ENCODE measurements around the gene RPL28. TPM values are rescaled to one million over a fixed set of nuclear protein-coding genes. Genes with fewer than 3 reads are reported as not detected.

RPL28 gene
- total RNA-seq: 229 TPM

DNA sequence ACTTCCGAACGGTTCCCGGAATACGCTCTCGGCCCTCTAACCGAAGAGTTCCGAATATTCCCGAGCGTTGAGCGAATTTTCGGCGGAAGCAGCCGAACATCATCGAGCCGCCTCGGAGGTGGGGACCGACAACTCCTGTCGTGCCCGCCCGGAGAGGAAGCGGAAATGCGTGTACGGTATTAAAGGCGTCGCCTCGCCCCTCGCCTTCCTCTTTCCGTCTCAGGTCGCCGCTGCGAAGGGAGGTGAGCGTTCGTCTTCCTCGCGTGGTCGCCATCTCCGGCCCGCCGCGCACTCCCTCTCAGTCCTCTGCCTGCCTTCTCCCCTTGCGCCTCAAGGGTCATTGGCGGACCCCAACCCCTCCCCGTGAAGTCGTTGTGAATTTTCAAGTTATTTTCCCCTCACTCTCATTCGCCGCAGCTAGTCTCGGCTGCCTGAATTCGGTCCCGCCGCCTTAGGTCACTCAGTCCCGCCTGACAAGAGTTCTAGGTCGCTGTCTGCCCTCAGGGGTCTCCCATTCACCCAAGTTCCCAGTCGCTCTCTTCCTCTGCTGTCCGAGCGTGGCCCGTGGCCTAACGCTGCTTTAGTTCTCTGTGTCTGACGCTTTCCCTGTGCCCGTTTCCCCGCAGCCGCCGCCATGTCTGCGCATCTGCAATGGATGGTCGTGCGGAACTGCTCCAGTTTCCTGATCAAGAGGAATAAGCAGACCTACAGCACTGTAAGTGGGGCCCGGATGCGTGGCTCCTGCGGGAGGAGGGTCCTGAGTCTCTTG, at the start of gene RPL28:
TSS of gene RPL28 (plus strand) at position 209 of the 769 bp plus-strand sequence. CDS start at position 635, 426 bp downstream.
- Histone ChIP-seq H3K4me1 (ENCODE audit: control insufficient read depth in 3 of 3, insufficient read depth in 3 of 3, low read length in 3 of 3) (peaks cover 44 to 66% (median 48%) of the 10 kb centered on the region in 3 donors), H3K9me3 (ENCODE audit: control insufficient read depth in 3 of 3, low read length in 3 of 3) (no peaks in the 10 kb centered on the region), H3K4me3 (ENCODE audit: low read length in 3 of 3) (peak within 1 kb of the TSS; percentile 95 to 98 (median 95)), H3K9ac (ENCODE audit: low read depth in 1 of 3, low read length in 3 of 3) (peak within 1 kb of the TSS; percentile 94 to 98 (median 95)), H3K27me3 (ENCODE audit: control insufficient read depth in 3 of 3, insufficient read depth in 3 of 3, low read length in 3 of 3) (no peaks in the 10 kb centered on the region), H3K27ac (ENCODE audit: low read depth, low read length) (peak within 1 kb of the TSS; percentile 91), H3K36me3 (ENCODE audit: control insufficient read depth in 3 of 3, insufficient read depth in 3 of 3, low read length in 3 of 3) (peaks cover 32 to 37% (median 32%) of the 10 kb centered on the region in 3 donors)

DNA sequence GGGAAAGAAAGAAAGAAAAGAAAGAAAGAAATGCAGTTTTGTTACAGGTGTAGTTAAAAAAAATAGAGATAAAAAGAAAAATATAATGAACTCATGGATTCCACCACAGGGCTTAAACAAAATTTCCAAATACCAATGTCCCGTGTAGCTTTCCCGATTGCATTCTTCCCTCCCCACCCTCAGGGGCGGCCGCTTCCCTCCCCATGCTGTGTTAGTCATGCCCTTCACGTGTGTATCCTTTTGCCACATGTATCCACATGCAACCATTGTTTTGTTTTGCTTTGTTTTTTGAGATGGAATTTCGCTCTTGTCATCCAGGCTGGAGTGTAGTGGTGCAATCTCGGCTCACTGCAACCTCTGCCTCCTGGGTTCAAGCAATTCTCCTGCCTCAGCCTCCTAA, 49.6 kb upstream of the RPL28 start:
- Histone ChIP-seq H3K4me1 (ENCODE audit: control insufficient read depth in 3 of 3, insufficient read depth in 3 of 3, low read length in 3 of 3) (peaks cover 15 to 19% (median 18%) of the 10 kb centered on the region in 3 donors), H3K9ac (ENCODE audit: low read depth in 1 of 3, low read length in 3 of 3) (no peak overlapping the region), H3K9me3 (ENCODE audit: control insufficient read depth in 3 of 3, low read length in 3 of 3) (no peaks in the 10 kb centered on the region), H3K4me3 (ENCODE audit: low read length in 3 of 3) (no peak overlapping the region), H3K27ac (ENCODE audit: low read depth, low read length) (no peak overlapping the region), H3K36me3 (ENCODE audit: control insufficient read depth in 3 of 3, insufficient read depth in 3 of 3, low read length in 3 of 3) (no peaks in the 10 kb centered on the region), H3K27me3 (ENCODE audit: control insufficient read depth in 3 of 3, insufficient read depth in 3 of 3, low read length in 3 of 3) (peaks cover 8 to 26% (median 19%) of the 10 kb centered on the region in 3 donors)

DNA sequence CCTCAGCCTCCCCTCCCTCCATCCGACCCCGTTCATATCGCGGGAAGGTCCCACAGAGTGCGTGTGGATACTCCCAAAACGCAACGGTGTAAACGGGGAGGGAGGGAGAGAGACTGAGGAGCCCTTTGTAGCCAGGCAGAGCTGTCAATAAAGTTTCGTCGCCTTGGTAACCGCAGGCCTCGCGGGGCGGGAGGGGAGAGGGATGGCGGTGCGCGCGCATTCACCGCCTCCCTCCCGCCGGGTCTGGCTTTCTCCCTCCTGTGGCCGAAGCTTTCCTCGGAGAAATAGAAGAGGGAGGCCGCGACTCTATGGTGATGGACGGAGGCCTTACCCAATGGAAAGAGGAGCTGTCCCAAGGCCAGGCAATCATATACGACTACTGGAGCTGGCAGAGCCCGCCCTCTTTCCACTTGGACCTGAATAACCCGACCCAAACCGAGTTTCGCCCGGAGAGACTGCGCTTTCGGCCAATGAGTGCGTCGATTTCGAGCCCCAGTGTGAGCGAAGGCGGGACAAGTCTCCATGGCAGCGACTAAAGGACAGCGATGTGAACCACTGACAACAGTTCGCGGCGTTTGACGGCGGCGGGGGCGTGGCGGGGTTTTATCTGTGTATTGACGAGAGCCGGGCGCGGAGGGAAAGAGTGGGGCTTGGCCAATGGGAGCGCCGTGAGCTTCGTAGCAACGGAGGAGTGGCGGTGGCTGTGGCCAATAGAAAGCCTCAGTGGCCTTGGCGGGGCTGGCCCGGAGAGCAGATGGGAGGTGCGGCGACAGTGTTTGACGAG, 46.4 kb upstream of the RPL28 start, which contains the start of gene KMT5C:
TSS of gene KMT5C (plus strand) at position 772 of the 784 bp plus-strand sequence. CDS start 2,061 bp downstream, outside the sequence.
- Histone ChIP-seq H3K27ac (ENCODE audit: low read depth, low read length) (peak within 1 kb of the TSS; percentile 98), H3K9ac (ENCODE audit: low read depth in 1 of 3, low read length in 3 of 3) (peak within 1 kb of the TSS; percentile 91 to 96 (median 91)), H3K27me3 (ENCODE audit: control insufficient read depth in 3 of 3, insufficient read depth in 3 of 3, low read length in 3 of 3) (peaks cover 0 to 16% (median 8%) of the 10 kb centered on the region in 3 donors), H3K9me3 (ENCODE audit: control insufficient read depth in 3 of 3, low read length in 3 of 3) (no peaks in the 10 kb centered on the region), H3K4me3 (ENCODE audit: low read length in 3 of 3) (peak within 1 kb of the TSS; percentile 78 to 86 (median 86)), H3K4me1 (ENCODE audit: control insufficient read depth in 3 of 3, insufficient read depth in 3 of 3, low read length in 3 of 3) (peaks cover 20 to 25% (median 23%) of the 10 kb centered on the region in 3 donors), H3K36me3 (ENCODE audit: control insufficient read depth in 3 of 3, insufficient read depth in 3 of 3, low read length in 3 of 3) (peaks cover 6 to 14% (median 8%) of the 10 kb centered on the region in 3 donors)

DNA sequence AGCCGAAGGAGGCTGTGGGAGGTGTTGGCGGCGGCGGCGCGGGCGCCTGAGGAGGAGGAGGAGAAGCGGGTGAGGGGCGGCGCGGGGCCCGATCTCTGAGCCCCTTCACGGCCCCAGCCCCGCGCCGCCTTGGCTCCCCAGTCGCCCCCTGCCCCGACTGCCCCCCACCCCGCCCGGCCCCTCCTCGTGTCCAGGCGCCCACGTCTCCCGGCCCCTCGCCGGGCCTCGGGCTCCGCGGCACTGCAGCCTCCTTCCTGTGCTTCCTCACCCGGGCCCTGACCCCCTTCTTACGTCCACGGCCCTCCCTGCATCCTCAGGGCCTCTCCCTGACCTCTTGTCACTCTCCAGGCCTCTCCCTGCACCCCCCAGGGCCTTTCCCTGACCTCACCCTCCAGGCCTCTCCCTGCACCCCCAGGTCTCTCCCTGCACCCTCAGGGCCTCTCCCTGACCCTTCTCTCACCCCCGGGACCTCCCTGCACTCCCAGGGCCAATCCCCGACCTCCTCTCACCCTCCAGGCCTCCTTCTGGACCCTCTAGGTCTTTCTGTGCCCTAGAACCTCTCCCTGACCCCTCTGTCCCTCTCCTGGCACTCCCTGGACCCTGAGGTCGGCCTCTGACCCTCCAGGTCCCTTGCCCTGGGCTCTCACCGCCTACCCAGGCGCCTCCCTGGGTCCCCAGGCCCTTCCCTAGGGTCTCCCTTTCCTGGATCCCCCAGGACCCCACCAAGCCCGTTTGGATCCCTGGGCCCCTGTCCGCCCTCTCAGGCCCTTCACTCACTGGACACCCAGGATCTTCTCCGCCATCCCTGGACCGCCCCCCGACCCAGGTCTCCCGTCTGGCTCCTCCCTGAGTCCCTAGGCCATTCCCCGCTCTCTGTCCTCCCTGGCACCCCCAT, 45.6 kb upstream of the RPL28 start:
- H3K9me3 ChIP-seq (ENCODE audit: control insufficient read depth in 3 of 3, low read length in 3 of 3): no peaks in the 10 kb centered on the region
- peaks cover 20 to 25% (median 23%) of the 10 kb centered on the region in 3 donors for H3K4me1 ChIP-seq (ENCODE audit: control insufficient read depth in 3 of 3, insufficient read depth in 3 of 3, low read length in 3 of 3)
- H3K27ac ChIP-seq (ENCODE audit: low read depth, low read length): peak overlapping the region; percentile 98
- peaks cover 0 to 14% (median 8%) of the 10 kb centered on the region in 3 donors for H3K27me3 ChIP-seq (ENCODE audit: control insufficient read depth in 3 of 3, insufficient read depth in 3 of 3, low read length in 3 of 3)
- peak overlapping the region; percentile 74 to 86 (median 86) for H3K4me3 ChIP-seq (ENCODE audit: low read length in 3 of 3)
- peak overlapping the region; percentile 88 to 96 (median 91) for H3K9ac ChIP-seq (ENCODE audit: low read depth in 1 of 3, low read length in 3 of 3)
- H3K36me3 ChIP-seq (ENCODE audit: control insufficient read depth in 3 of 3, insufficient read depth in 3 of 3, low read length in 3 of 3): peaks cover 6 to 14% (median 8%) of the 10 kb centered on the region in 3 donors

DNA sequence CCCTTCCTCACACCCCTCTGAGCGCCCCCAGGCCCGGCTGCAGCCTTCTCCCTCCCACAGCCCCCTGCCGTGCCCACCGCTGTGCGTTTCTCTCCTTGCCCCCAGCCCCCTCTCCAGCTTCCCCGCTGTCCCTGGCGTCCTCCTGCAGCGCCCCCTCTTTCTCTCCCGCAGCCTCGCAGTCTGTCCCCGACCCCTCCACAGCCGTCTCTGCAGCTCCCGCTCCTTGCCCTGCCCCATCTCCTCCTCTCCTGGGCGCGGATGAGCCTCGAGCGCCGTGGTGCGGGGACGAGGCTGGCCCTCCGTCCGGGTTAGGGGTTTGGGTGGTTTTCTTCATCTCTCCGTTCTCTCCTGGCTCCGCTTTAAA, 45.0 kb upstream of the RPL28 start:
- Histone ChIP-seq H3K4me3 (ENCODE audit: low read length in 3 of 3) (peak overlapping the region; percentile 74 to 86 (median 86)), H3K9ac (ENCODE audit: low read depth in 1 of 3, low read length in 3 of 3) (peak overlapping the region; percentile 88 to 96 (median 91))

DNA sequence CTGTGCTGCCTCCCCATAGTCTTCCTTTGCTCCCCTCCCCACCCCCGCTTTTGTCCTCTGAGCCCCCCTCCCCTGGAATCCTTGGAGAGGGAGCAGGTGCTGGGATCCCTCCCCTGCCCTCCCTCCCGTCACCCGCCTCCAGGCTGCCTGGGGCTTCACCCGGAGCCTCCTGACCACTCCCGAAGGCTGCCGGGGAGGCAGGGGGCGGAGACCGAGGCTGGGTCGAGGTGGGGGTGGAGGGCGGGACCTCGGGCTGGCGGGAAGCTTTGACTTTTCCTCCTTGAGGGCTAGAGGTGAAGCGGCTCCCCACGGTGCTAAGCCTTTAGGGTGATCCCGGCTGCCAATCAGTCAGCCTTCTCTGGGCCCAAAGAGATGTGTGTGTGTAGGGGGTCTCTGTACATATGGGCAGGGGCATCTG, 44.6 kb upstream of the RPL28 start:
- Histone ChIP-seq H3K9ac (ENCODE audit: low read depth in 1 of 3, low read length in 3 of 3) (peak overlapping the region in 1 of 3 donors; percentile 91), H3K4me1 (ENCODE audit: control insufficient read depth in 3 of 3, insufficient read depth in 3 of 3, low read length in 3 of 3) (peaks cover 20 to 30% (median 23%) of the 10 kb centered on the region in 3 donors), H3K9me3 (ENCODE audit: control insufficient read depth in 3 of 3, low read length in 3 of 3) (no peaks in the 10 kb centered on the region), H3K4me3 (ENCODE audit: low read length in 3 of 3) (peak overlapping the region; percentile 74 to 86 (median 86)), H3K27ac (ENCODE audit: low read depth, low read length) (no peak overlapping the region), H3K36me3 (ENCODE audit: control insufficient read depth in 3 of 3, insufficient read depth in 3 of 3, low read length in 3 of 3) (peaks cover 6 to 14% (median 8%) of the 10 kb centered on the region in 3 donors), H3K27me3 (ENCODE audit: control insufficient read depth in 3 of 3, insufficient read depth in 3 of 3, low read length in 3 of 3) (peaks cover 0 to 12% (median 6%) of the 10 kb centered on the region in 3 donors)

More for the DNA sequence above, 45.0 kb upstream of the RPL28 start:
- peaks cover 20 to 27% (median 23%) of the 10 kb centered on the region in 3 donors for H3K4me1 ChIP-seq (ENCODE audit: control insufficient read depth in 3 of 3, insufficient read depth in 3 of 3, low read length in 3 of 3)
- H3K27ac ChIP-seq (ENCODE audit: low read depth, low read length): no peak overlapping the region
- H3K36me3 ChIP-seq (ENCODE audit: control insufficient read depth in 3 of 3, insufficient read depth in 3 of 3, low read length in 3 of 3): peaks cover 6 to 14% (median 8%) of the 10 kb centered on the region in 3 donors
- peaks cover 0 to 14% (median 8%) of the 10 kb centered on the region in 3 donors for H3K27me3 ChIP-seq (ENCODE audit: control insufficient read depth in 3 of 3, insufficient read depth in 3 of 3, low read length in 3 of 3)
- no peaks in the 10 kb centered on the region for H3K9me3 ChIP-seq (ENCODE audit: control insufficient read depth in 3 of 3, low read length in 3 of 3)

DNA sequence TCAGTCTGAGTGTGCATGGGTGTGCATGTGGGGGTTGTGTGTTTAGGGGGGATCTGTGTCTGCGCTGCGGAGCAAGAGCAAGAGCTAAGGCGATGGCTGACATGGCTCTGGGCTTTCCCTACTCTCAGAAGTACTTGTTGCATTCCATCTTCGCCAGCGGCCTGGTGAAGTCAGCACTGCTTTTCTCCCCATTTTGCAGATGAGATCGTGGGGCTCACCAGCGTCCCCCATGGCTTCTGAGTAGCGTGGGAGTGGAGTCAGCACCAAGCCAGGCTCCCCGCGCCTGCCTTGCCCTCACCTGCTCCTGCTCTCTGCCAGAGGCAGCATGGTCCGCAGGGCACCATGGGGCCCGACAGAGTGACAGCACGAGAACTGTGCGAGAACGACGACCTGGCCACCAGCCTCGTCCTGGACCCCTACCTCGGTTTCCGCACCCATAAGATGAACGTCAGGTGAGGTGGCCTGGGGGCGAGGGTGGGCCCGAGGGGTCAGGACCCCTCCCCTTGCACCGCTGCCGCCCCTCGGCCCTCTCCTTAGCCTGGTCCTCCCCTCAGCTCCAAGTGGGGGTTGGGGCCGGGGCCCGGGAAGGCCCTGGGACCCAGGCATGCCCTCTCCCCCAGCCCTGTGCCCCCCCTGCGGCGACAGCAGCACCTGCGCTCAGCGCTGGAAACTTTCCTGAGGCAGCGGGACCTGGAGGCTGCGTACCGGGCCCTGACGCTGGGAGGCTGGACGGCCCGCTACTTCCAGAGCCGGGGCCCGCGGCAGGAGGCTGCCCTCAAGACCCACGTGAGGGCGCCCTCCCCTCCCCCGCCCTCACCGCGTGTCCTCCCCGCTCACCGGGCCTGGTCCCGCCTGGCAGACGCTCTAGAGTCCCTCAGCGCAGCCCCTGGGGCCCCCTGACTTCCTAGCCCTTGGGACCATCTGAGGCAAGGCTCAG, 43.9 kb upstream of the RPL28 start:
- H3K9ac ChIP-seq (ENCODE audit: low read depth in 1 of 3, low read length in 3 of 3): peak overlapping the region in 1 of 3 donors; percentile 41
- no peaks in the 10 kb centered on the region for H3K9me3 ChIP-seq (ENCODE audit: control insufficient read depth in 3 of 3, low read length in 3 of 3)
- no peak overlapping the region for H3K27ac ChIP-seq (ENCODE audit: low read depth, low read length)
- H3K27me3 ChIP-seq (ENCODE audit: control insufficient read depth in 3 of 3, insufficient read depth in 3 of 3, low read length in 3 of 3): peaks cover 0 to 6% (median 4%) of the 10 kb centered on the region in 3 donors
- peaks cover 20 to 30% (median 23%) of the 10 kb centered on the region in 3 donors for H3K4me1 ChIP-seq (ENCODE audit: control insufficient read depth in 3 of 3, insufficient read depth in 3 of 3, low read length in 3 of 3)
- peak overlapping the region in 2 of 3 donors; percentile 19 to 57 for H3K4me3 ChIP-seq (ENCODE audit: low read length in 3 of 3)
- H3K36me3 ChIP-seq (ENCODE audit: control insufficient read depth in 3 of 3, insufficient read depth in 3 of 3, low read length in 3 of 3): peaks cover 6 to 14% (median 8%) of the 10 kb centered on the region in 3 donors

DNA sequence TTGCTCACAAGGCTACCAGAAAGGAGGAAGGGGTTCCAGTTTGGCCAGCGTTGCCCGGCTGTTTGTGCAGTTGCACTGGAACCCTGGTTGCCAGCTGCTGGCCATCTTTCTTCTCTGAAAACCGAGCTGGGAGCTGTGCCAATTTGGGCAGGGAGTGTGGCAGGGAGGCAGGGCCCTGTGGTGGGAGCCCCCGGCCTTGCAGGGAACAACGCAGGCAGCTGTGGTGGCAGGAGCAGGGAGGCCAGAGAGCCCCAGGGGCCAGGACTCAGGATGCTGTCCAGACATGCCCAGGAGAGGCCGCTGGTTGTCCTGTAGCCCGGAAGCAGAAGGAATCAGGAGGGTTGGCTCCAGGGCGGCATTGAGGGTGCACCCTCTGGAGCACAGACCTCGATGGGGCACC, 41.3 kb upstream of the RPL28 start:
- Histone ChIP-seq H3K27ac (ENCODE audit: low read depth, low read length) (no peak overlapping the region), H3K4me1 (ENCODE audit: control insufficient read depth in 3 of 3, insufficient read depth in 3 of 3, low read length in 3 of 3) (peaks cover 13 to 20% (median 15%) of the 10 kb centered on the region in 3 donors), H3K27me3 (ENCODE audit: control insufficient read depth in 3 of 3, insufficient read depth in 3 of 3, low read length in 3 of 3) (no peaks in the 10 kb centered on the region), H3K36me3 (ENCODE audit: control insufficient read depth in 3 of 3, insufficient read depth in 3 of 3, low read length in 3 of 3) (peaks cover 6 to 14% (median 13%) of the 10 kb centered on the region in 3 donors), H3K4me3 (ENCODE audit: low read length in 3 of 3) (no peak overlapping the region), H3K9ac (ENCODE audit: low read depth in 1 of 3, low read length in 3 of 3) (no peak overlapping the region), H3K9me3 (ENCODE audit: control insufficient read depth in 3 of 3, low read length in 3 of 3) (no peaks in the 10 kb centered on the region)

Data from skeletal muscle tissue (tissue), 4 donors.